HCT116 (cell line): ENCODE data around the gene NAA40. TPM values are rescaled to one million over a fixed set of nuclear protein-coding genes. Genes with fewer than 3 reads are reported as not detected.

Source experiments
- ATAC-seq: fragments of 200-7000 bp; cut with Tn5 transposase; 2 replicates; pipeline ENCODE4 v1.9.1; 2020; ENCODE audit warnings: mild to moderate bottlenecking, moderate library complexity
- BruUV-seq: library from RNA; stranded (reverse); fragments of 400-500 nt; replicated peaks from 2 replicates; lab custom pipeline; 2021; lab: Mats Ljungman, UMichigan
- CTCF ChIA-PET: fragments of 300-600 bp; sonication (Branson Sonifier 250); formaldehyde crosslinking; loops from one replicate; lab custom pipeline; 2021; ENCODE audit warnings: antibody characterized with exemption; lab: Charles Lee
- POLR2A ChIA-PET: fragments of 300-600, 350-600 bp; sonication (Branson Sonifier 250); formaldehyde crosslinking; loops from one replicate; lab custom pipeline; 2021; ENCODE audit warnings: antibody characterized with exemption; lab: Charles Lee
- RAD21 ChIA-PET, 2 experiments: fragments of 300-600 bp; sonication (Branson Sonifier 250); formaldehyde crosslinking; loops; one replicate each; lab custom pipeline; 2023; ENCODE audit warnings: low total read pairs in 2 of 2; ENCODE audit not compliant: uncharacterized antibody in 2 of 2, unreplicated experiment in 2 of 2, low non-redundant PET in 1 of 2; lab: Charles Lee
- DNase-seq: peaks from one replicate; pipeline ENCODE4 v3.0.0-alpha.2; 2010; ENCODE audit warnings: low read depth, low spot score
- H2AFZ ChIP-seq: fragments of 200-600 bp; shearing (Covaris generic), sonication (generic); 2 replicates; pipeline ENCODE4 v1.6.1; 2017; ENCODE audit warnings: low read depth, mixed run types, mixed read lengths, antibody characterized with exemption, low read length; ENCODE audit not compliant: poor library complexity, severe bottlenecking
- H3K27ac ChIP-seq: 2 replicates; pipeline ENCODE4 v1.5.1; 2012; ENCODE audit warnings: low read depth, low read length
- H3K27me3 ChIP-seq: fragments of 200-600 bp; sonication (generic); 2 replicates; pipeline ENCODE4 v1.6.1; 2016; ENCODE audit warnings: mixed run types, low read length, mixed read lengths; ENCODE audit not compliant: insufficient read depth
- H3K36me3 ChIP-seq, 2 experiments: fragments of 200-500 bp in 1 of 2; fragments of 200-600 bp in 1 of 2; sonication (Bioruptor generic) in 1 of 2; sonication (generic) in 1 of 2; 2 replicates each; pipeline versions ENCODE4 v1.5.1 to v1.6.1; 2014 to 2016; ENCODE audit warnings: low read length in 2 of 2, inconsistent platforms in 1 of 2, mixed read lengths in 1 of 2, mixed run types in 1 of 2; ENCODE audit not compliant: insufficient read depth in 2 of 2, control insufficient read depth in 1 of 2
- H3K4me1 ChIP-seq, 2 experiments: fragments of 200-600 bp in 1 of 2; sonication (generic) in 1 of 2; 2 replicates each; pipeline versions ENCODE4 v1.5.1 to v1.6.1; 2012 to 2017; ENCODE audit warnings: low read length in 2 of 2, inconsistent platforms in 1 of 2, mild to moderate bottlenecking in 1 of 2, mixed read lengths in 1 of 2, mixed run types in 1 of 2, moderate library complexity in 1 of 2; ENCODE audit not compliant: insufficient read depth in 2 of 2, control insufficient read depth in 1 of 2
- H3K4me2 ChIP-seq: fragments of 200-600 bp; sonication (generic); 2 replicates; pipeline ENCODE4 v1.6.1; 2017; ENCODE audit warnings: mixed run types, low read length, mixed read lengths
- H3K4me3 ChIP-seq, 2 experiments: fragments of 200-600 bp in 1 of 2; sonication (generic) in 1 of 2; replicated peaks in 1 of 2; 2 replicates each; pipeline ENCODE4 v1.5.1; 2011 to 2016; ENCODE audit warnings: low read length in 2 of 2, control low read depth in 1 of 2, low read depth in 1 of 2, mild to moderate bottlenecking in 1 of 2, mixed read lengths in 1 of 2, mixed run types in 1 of 2
- H3K79me2 ChIP-seq: fragments of 200-600 bp; sonication (generic); 2 replicates; pipeline ENCODE4 v1.6.1; 2017; ENCODE audit warnings: mild to moderate bottlenecking, mixed run types, low read length, moderate library complexity, mixed read lengths; ENCODE audit not compliant: insufficient read depth
- H3K9ac ChIP-seq: fragments of 200-600 bp; sonication (generic); 2 replicates; pipeline ENCODE4 v1.6.1; 2016; ENCODE audit warnings: low read length, mixed read lengths
- H3K9me2 ChIP-seq: fragments of 200-600 bp; sonication (generic), shearing (Covaris generic); 2 replicates; pipeline ENCODE4 v1.6.1; 2017; ENCODE audit warnings: mixed run types, mild to moderate bottlenecking, moderate library complexity; ENCODE audit not compliant: insufficient read depth
- H3K9me3 ChIP-seq, 2 experiments: fragments of 200-500 bp in 1 of 2; fragments of 200-600 bp in 1 of 2; sonication (Bioruptor generic) in 1 of 2; sonication (generic) in 1 of 2; 2 replicates each; pipeline ENCODE4 v1.6.1; 2014 to 2017; ENCODE audit warnings: low read length in 2 of 2, mixed read lengths in 2 of 2, inconsistent platforms in 1 of 2, low read depth in 1 of 2, mild to moderate bottlenecking in 1 of 2, mixed run types in 1 of 2, moderate library complexity in 1 of 2; ENCODE audit not compliant: control insufficient read depth in 1 of 2, insufficient read depth in 1 of 2
- H4K20me1 ChIP-seq: fragments of 200-600 bp; sonication (generic), shearing (Covaris generic); 2 replicates; pipeline ENCODE4 v1.6.1; 2017; ENCODE audit warnings: mixed run types, mild to moderate bottlenecking, moderate library complexity; ENCODE audit not compliant: insufficient read depth
- ATF3 ChIP-seq: IDR thresholded peaks from 2 replicates; pipeline ENCODE4 v1.6.1; 2012
- CBX3 ChIP-seq: IDR thresholded peaks from 2 replicates; pipeline ENCODE4 v1.6.1; 2012; ENCODE audit warnings: low read depth
- CEBPB ChIP-seq: IDR thresholded peaks from 2 replicates; pipeline ENCODE4 v1.6.1; 2012; ENCODE audit warnings: low read depth
- EGR1 ChIP-seq: IDR thresholded peaks from 2 replicates; pipeline ENCODE4 v1.6.1; 2012; ENCODE audit warnings: low read depth
- ELF1 ChIP-seq: IDR thresholded peaks from 2 replicates; pipeline ENCODE4 v1.6.1; 2012; ENCODE audit warnings: low read depth, borderline replicate concordance
- EZH2phosphoT487 ChIP-seq: fragments of 200-600 bp; IDR thresholded peaks from 2 replicates; pipeline ENCODE4 v1.6.1; 2018; ENCODE audit warnings: antibody characterized with exemption, borderline replicate concordance
- MAX ChIP-seq: IDR thresholded peaks from 2 replicates; pipeline ENCODE4 v1.6.1; 2012
- POLR2AphosphoS5 ChIP-seq: IDR thresholded peaks from 2 replicates; pipeline ENCODE4 v1.6.1; 2011; ENCODE audit warnings: mild to moderate bottlenecking, low read depth, low read length, moderate library complexity
- SP1 ChIP-seq: IDR thresholded peaks from 2 replicates; pipeline ENCODE4 v1.6.1; 2012; ENCODE audit warnings: low read depth
- YY1 ChIP-seq: IDR thresholded peaks from 2 replicates; pipeline ENCODE4 v1.6.1; 2011; ENCODE audit warnings: low read length, low read depth, moderate library complexity, mild to moderate bottlenecking; ENCODE audit not compliant: insufficient replicate concordance; ENCODE audit errors: extremely low read depth
- ZNF274 ChIP-seq: fragments of 200-500 bp; sonication (Bioruptor generic); IDR thresholded peaks from 2 replicates; pipeline ENCODE4 v1.6.1; 2014; ENCODE audit warnings: mild to moderate bottlenecking, low read depth, low read length, inconsistent platforms
- intact Hi-C: fragments of 100-400 bp; cut with micrococcal nuclease; formaldehyde crosslinking; loops from 2 replicates; pipeline ENCODE4 v1.10.0; 2022
- total RNA-seq: library from RNA; stranded (reverse); gene quantifications from one replicate; pipeline ENCODE4 v1.2.1, GENCODE V29; 2021; ENCODE audit not compliant: unreplicated experiment
- TF ChIP-seq, protein P1 (sequence below): IDR thresholded peaks from 2 replicates; pipeline ENCODE4 v1.6.1; 2011; ENCODE audit warnings: mild to moderate bottlenecking, low read length, moderate library complexity; ENCODE audit not compliant: insufficient replicate concordance; ENCODE audit errors: extremely low read depth

Gene NAA40
- total RNA-seq, 1 experiment from 2014 or later: 25.3 TPM

- TF ChIP-seq ELF1 (no peak), SP1 (no peak), ATF3 (no peak), CBX3 (no peak), CEBPB (no peak), ZNF274 (no peak), POLR2AphosphoS5 (no peak)
- TF ChIP-seq, protein P1, sequence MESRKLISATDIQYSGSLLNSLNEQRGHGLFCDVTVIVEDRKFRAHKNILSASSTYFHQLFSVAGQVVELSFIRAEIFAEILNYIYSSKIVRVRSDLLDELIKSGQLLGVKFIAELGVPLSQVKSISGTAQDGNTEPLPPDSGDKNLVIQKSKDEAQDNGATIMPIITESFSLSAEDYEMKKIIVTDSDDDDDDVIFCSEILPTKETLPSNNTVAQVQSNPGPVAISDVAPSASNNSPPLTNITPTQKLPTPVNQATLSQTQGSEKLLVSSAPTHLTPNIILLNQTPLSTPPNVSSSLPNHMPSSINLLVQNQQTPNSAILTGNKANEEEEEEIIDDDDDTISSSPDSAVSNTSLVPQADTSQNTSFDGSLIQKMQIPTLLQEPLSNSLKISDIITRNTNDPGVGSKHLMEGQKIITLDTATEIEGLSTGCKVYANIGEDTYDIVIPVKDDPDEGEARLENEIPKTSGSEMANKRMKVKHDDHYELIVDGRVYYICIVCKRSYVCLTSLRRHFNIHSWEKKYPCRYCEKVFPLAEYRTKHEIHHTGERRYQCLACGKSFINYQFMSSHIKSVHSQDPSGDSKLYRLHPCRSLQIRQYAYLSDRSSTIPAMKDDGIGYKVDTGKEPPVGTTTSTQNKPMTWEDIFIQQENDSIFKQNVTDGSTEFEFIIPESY: no peak
- DNase-seq (no peak), ATAC-seq (no peak)
- no peak overlapping the region for H3K9ac ChIP-seq
- H4K20me1 ChIP-seq: no peaks in the 10 kb centered on the region
- H2AFZ ChIP-seq: no peak overlapping the region
- H3K4me3 ChIP-seq: no peak overlapping the region
- H3K36me3 ChIP-seq: peaks cover 13 to 47% of the 10 kb centered on the region in 2 experiments
- no peaks in the 10 kb centered on the region for H3K9me3 ChIP-seq
- BruUV-seq: no TSS peak
- no peaks in the 10 kb centered on the region for H3K27me3 ChIP-seq
- H3K4me2 ChIP-seq: no peak overlapping the region
- H3K4me1 ChIP-seq: peaks cover 0 to 7% of the 10 kb centered on the region in 2 experiments; a peak in 1 of 4 replicates
- CTCF ChIA-PET: no interaction called here
- H3K9me2 ChIP-seq: no peaks in the 10 kb centered on the region
- intact Hi-C loops: no loop called here
- POLR2A ChIA-PET: interaction anchor here (0.6 kb wide), 1 partner anchor 58 kb away, joined by 3 read pairs; no protein-coding TSS in a partner anchor
- H3K79me2 ChIP-seq: peaks cover 29% of the 10 kb centered on the region
- RAD21 ChIA-PET: no interaction called here
- no peak overlapping the region for H3K27ac ChIP-seq
Measured at GRCh38 chr11:63993100-63993499, 54.3 kb downstream of the NAA40 start.

- H4K20me1 ChIP-seq: no peaks in the 10 kb centered on the region
- DNase-seq: no peak
- H2AFZ ChIP-seq: no peak overlapping the region
- H3K4me3 ChIP-seq: no peak overlapping the region
- H3K9me3 ChIP-seq: no peaks in the 10 kb centered on the region
- no TSS peak for BruUV-seq
- H3K36me3 ChIP-seq: peaks cover 10 to 38% of the 10 kb centered on the region in 2 experiments
- no peak overlapping the region for H3K27ac ChIP-seq
- RAD21 ChIA-PET: no interaction called here
- no peak overlapping the region for H3K9ac ChIP-seq
- no peak for ATAC-seq
- intact Hi-C loops: no loop called here
- CTCF ChIA-PET: no interaction called here
- H3K79me2 ChIP-seq: peaks cover 21% of the 10 kb centered on the region; the same call in 1 of the 2 replicates
- POLR2A ChIA-PET: no interaction called here
- no peak for TF ChIP-seq MAX
- TF ChIP-seq EZH2phosphoT487: no peak
- TF ChIP-seq SP1: no peak
- no peak for TF ChIP-seq CEBPB
- no peak for TF ChIP-seq CBX3
- TF ChIP-seq YY1: no peak
- TF ChIP-seq EGR1: no peak
- no peaks in the 10 kb centered on the region for H3K9me2 ChIP-seq
- H3K4me2 ChIP-seq: no peak overlapping the region
- H3K4me1 ChIP-seq: peaks cover 0 to 4% of the 10 kb centered on the region in 2 experiments; a peak in 1 of 4 replicates
- H3K27me3 ChIP-seq: no peaks in the 10 kb centered on the region
Measured at GRCh38 chr11:63993993-63994392, 55.2 kb downstream of the NAA40 start.
